A549 (cell line): Measurements from ENCODE around the gene ELAPOR2.

ENCODE experiments used
- CTCF ChIP-seq: fragments of >200 bp; sonication (Bioruptor Twin); formaldehyde crosslinking; IDR thresholded peaks from 3 replicates; pipeline ENCODE4 v1.5.1; 2016
- ESRRA ChIP-seq: fragments of 150-350 bp; IDR thresholded peaks from 2 replicates; pipeline ENCODE4 v1.6.1; 2014; ENCODE audit warnings: mild to moderate bottlenecking, low read length, borderline replicate concordance
- KDM1A ChIP-seq: fragments of 200-600 bp; sonication (generic); IDR thresholded peaks from 2 replicates; pipeline ENCODE4 v1.6.1; 2016; ENCODE audit warnings: low read depth, mild to moderate bottlenecking
- PBX3 ChIP-seq: IDR thresholded peaks from 2 replicates; pipeline ENCODE4 v1.6.1; 2012
- POLR2A ChIP-seq: IDR thresholded peaks from 2 replicates; pipeline ENCODE4 v1.6.1; 2012; ENCODE audit warnings: mild to moderate bottlenecking, low read length
- SREBF2 ChIP-seq: fragments of 450-650 bp; IDR thresholded peaks from 2 replicates; pipeline ENCODE4 v1.6.1; 2014; ENCODE audit warnings: mild to moderate bottlenecking, moderate library complexity
- TF ChIP-seq, protein P1 (sequence below): IDR thresholded peaks from 2 replicates; pipeline ENCODE4 v1.6.1; 2012
- TF ChIP-seq, protein P2 (sequence below): fragments of 200-600 bp; sonication (generic); IDR thresholded peaks from 2 replicates; pipeline ENCODE4 v1.6.1; 2016; ENCODE audit warnings: antibody characterized with exemption, mild to moderate bottlenecking, moderate library complexity

DNA sequence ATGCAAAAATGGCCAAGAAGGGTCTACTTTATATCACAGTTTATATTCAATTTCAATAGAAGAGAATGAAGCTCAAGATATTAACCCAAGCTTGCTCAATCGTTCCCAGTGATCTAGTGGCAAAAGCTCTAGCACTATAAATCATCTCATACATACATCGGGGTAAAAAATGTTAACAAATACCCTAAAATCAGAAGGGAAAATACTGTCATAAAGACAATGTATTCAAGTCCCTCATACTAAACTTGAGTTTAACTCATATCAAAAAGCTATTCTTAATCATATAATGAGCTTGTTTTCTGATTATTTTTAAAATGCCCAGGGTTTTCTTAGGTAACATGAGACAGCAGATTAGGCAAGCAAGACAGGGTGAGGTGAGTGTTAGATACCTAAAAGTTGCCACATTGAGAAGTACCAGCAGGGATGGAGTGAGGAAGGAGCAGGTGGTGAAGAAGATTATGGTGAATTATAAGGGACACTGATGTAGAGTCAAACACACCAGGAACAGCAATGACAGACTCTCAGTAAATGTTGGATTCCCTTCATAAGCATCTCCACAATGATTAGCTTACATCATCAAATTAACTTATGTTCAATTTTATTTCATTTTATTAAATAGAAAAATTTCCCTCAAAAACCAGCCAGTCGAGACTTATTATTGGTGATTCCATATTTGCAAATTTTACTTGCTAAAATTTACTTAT is 46.2 kb downstream of the ELAPOR2 start:
- TF ChIP-seq SREBF2, result no peak
- TF ChIP-seq, protein P1, sequence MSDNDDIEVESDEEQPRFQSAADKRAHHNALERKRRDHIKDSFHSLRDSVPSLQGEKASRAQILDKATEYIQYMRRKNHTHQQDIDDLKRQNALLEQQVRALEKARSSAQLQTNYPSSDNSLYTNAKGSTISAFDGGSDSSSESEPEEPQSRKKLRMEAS, result no peak
- TF ChIP-seq ESRRA, result no peak
- TF ChIP-seq CTCF, result no peak
- no peak for TF ChIP-seq POLR2A
- no peak for TF ChIP-seq PBX3
- TF ChIP-seq, protein P2, sequence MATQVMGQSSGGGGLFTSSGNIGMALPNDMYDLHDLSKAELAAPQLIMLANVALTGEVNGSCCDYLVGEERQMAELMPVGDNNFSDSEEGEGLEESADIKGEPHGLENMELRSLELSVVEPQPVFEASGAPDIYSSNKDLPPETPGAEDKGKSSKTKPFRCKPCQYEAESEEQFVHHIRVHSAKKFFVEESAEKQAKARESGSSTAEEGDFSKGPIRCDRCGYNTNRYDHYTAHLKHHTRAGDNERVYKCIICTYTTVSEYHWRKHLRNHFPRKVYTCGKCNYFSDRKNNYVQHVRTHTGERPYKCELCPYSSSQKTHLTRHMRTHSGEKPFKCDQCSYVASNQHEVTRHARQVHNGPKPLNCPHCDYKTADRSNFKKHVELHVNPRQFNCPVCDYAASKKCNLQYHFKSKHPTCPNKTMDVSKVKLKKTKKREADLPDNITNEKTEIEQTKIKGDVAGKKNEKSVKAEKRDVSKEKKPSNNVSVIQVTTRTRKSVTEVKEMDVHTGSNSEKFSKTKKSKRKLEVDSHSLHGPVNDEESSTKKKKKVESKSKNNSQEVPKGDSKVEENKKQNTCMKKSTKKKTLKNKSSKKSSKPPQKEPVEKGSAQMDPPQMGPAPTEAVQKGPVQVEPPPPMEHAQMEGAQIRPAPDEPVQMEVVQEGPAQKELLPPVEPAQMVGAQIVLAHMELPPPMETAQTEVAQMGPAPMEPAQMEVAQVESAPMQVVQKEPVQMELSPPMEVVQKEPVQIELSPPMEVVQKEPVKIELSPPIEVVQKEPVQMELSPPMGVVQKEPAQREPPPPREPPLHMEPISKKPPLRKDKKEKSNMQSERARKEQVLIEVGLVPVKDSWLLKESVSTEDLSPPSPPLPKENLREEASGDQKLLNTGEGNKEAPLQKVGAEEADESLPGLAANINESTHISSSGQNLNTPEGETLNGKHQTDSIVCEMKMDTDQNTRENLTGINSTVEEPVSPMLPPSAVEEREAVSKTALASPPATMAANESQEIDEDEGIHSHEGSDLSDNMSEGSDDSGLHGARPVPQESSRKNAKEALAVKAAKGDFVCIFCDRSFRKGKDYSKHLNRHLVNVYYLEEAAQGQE, result no peak
- TF ChIP-seq KDM1A, result no peak
